Endothelial cell of umbilical vein (primary cell): ENCODE results near the gene KCNG2. TPM values are rescaled to one million over a fixed set of nuclear protein-coding genes. Genes with fewer than 3 reads are reported as not detected.

ENCODE experiments used
- BruUV-seq: library from RNA; stranded (reverse); fragments of 400-500 nt; replicated peaks from 2 replicates; lab custom pipeline; 2021; lab: Mats Ljungman, UMichigan
- CTCF ChIA-PET: fragments of 300-600, 350-600 bp; sonication (Branson Sonifier 250); formaldehyde crosslinking; loops from one replicate; lab custom pipeline; 2021; ENCODE audit warnings: antibody characterized with exemption, inconsistent platforms; lab: Charles Lee
- POLR2A ChIA-PET: fragments of 300-600, 350-600 bp; sonication (Branson Sonifier 250); formaldehyde crosslinking; loops from one replicate; lab custom pipeline; 2021; ENCODE audit warnings: antibody characterized with exemption, inconsistent platforms; lab: Charles Lee
- DNase-seq: peaks from one replicate; pipeline ENCODE4 v3.0.0-alpha.2; 2011; ENCODE audit warnings: low read depth, low spot score
- FAIRE-seq: peaks from 2 replicates; lab custom pipeline; 2011; peaks lifted over from hg19 to GRCh38; lab: Jason Lieb, UNC
- H2AFZ ChIP-seq: 2 replicates; pipeline ENCODE4 v1.6.0; 2012; ENCODE audit warnings: low read depth, low read length, control low read depth, inconsistent platforms
- H3K27ac ChIP-seq: 2 replicates; pipeline ENCODE4 v1.5.1; 2011; ENCODE audit warnings: low read depth, mild to moderate bottlenecking, control low read depth, low read length, moderate library complexity; ENCODE audit not compliant: insufficient read depth
- H3K27me3 ChIP-seq, 2 experiments: 2 replicates each; pipeline versions ENCODE4 v1.6.0 to v1.6.1; 2011; ENCODE audit warnings: low read length in 2 of 2, mixed read lengths in 1 of 2; ENCODE audit not compliant: control insufficient read depth in 2 of 2, insufficient read depth in 2 of 2
- H3K36me3 ChIP-seq, 2 experiments: 2 replicates in 1 of 2; 3 replicates in 1 of 2; pipeline ENCODE4 v1.5.1; 2011; ENCODE audit warnings: low read length in 2 of 2, mild to moderate bottlenecking in 1 of 2, moderate library complexity in 1 of 2; ENCODE audit not compliant: control insufficient read depth in 2 of 2, insufficient read depth in 2 of 2; ENCODE audit errors: extremely low read depth in 1 of 2
- H3K4me1 ChIP-seq: 3 replicates; pipeline ENCODE4 v1.5.1; 2011; ENCODE audit warnings: mild to moderate bottlenecking, low read length; ENCODE audit not compliant: control insufficient read depth, insufficient read depth; ENCODE audit errors: extremely low read depth
- H3K4me2 ChIP-seq: 2 replicates; pipeline ENCODE4 v1.6.1; 2011; ENCODE audit warnings: low read length, control low read depth, mixed read lengths; ENCODE audit not compliant: insufficient read depth
- H3K4me3 ChIP-seq, 3 experiments: fragments of 200-600 bp in 1 of 3; sonication (generic), shearing (Covaris generic) in 1 of 3; replicated peaks in 1 of 3; 2 replicates each; pipeline ENCODE4 v1.5.1; 2011 to 2016; ENCODE audit warnings: control low read depth in 3 of 3, low read length in 3 of 3, mild to moderate bottlenecking in 2 of 3, inconsistent platforms in 1 of 3, low read depth in 1 of 3, moderate library complexity in 1 of 3; ENCODE audit not compliant: insufficient read depth in 1 of 3
- H3K79me2 ChIP-seq: 2 replicates; pipeline ENCODE4 v1.6.0; 2012; ENCODE audit warnings: low read length, inconsistent platforms; ENCODE audit not compliant: control insufficient read depth, insufficient read depth
- H3K9ac ChIP-seq: replicated peaks from 2 replicates; pipeline ENCODE3; 2011; ENCODE audit warnings: low read length, control low read depth; ENCODE audit not compliant: insufficient read depth; ENCODE audit errors: extremely low read depth
- H3K9me1 ChIP-seq: replicated peaks from 3 replicates; pipeline ENCODE4 v1.6.0; 2011; ENCODE audit warnings: mild to moderate bottlenecking, low read length; ENCODE audit not compliant: control insufficient read depth, insufficient read depth; ENCODE audit errors: extremely low read depth
- H3K9me3 ChIP-seq: replicated peaks from 2 replicates; pipeline ENCODE4 v1.5.1; 2012; ENCODE audit warnings: low read length, inconsistent platforms; ENCODE audit not compliant: control insufficient read depth, insufficient read depth
- H4K20me1 ChIP-seq: replicated peaks from 2 replicates; pipeline ENCODE3; 2011; ENCODE audit warnings: mild to moderate bottlenecking, low read length; ENCODE audit not compliant: control insufficient read depth, insufficient read depth; ENCODE audit errors: extremely low read depth
- CTCF ChIP-seq, 2 donors: IDR thresholded peaks; 1 replicate in 1 of 2; 2 replicates in 1 of 2; pipeline ENCODE4 v1.5.1; 2011; ENCODE audit warnings: low read length in 2 of 2, mild to moderate bottlenecking in 2 of 2, moderate library complexity in 2 of 2, control low read depth in 1 of 2, inconsistent platforms in 1 of 2, low read depth in 1 of 2; ENCODE audit not compliant: insufficient read depth in 1 of 2; ENCODE audit errors: extremely low read depth in 1 of 2
- EZH2 ChIP-seq: IDR thresholded peaks from 2 replicates; pipeline ENCODE4 v1.6.1; 2012; ENCODE audit warnings: borderline replicate concordance, low read depth, mild to moderate bottlenecking, moderate library complexity, low read length, inconsistent platforms; ENCODE audit not compliant: severe bottlenecking
- FOS ChIP-seq: IDR thresholded peaks from 2 replicates; pipeline ENCODE4 v1.6.1; 2011; ENCODE audit warnings: mild to moderate bottlenecking, low read length, moderate library complexity, borderline replicate concordance; ENCODE audit not compliant: insufficient read depth
- GATA2 ChIP-seq: IDR thresholded peaks from 2 replicates; pipeline ENCODE4 v1.7.0; 2011; ENCODE audit warnings: low read depth, mild to moderate bottlenecking, moderate library complexity, mixed read lengths, low read length; ENCODE audit not compliant: insufficient read length, insufficient read depth
- JUN ChIP-seq: IDR thresholded peaks from 2 replicates; pipeline ENCODE4 v1.6.1; 2011; ENCODE audit warnings: borderline replicate concordance, low read depth; ENCODE audit not compliant: insufficient read length, insufficient read depth
- MYC ChIP-seq: IDR thresholded peaks from one replicate; pipeline ENCODE4 v1.6.1; 2011; ENCODE audit warnings: mild to moderate bottlenecking, low read depth, low read length
- POLR2A ChIP-seq: IDR thresholded peaks from 2 replicates; pipeline ENCODE4 v1.6.1; 2012; ENCODE audit warnings: low read depth, mild to moderate bottlenecking, control low read depth, low read length
- POLR2AphosphoS5 ChIP-seq: IDR thresholded peaks from 2 replicates; pipeline ENCODE4 v1.6.1; 2012; ENCODE audit warnings: low read depth, mild to moderate bottlenecking, control low read depth, low read length, moderate library complexity; ENCODE audit not compliant: insufficient read depth
- dilution Hi-C: fragments of 300-500 bp; cut with MboI; formaldehyde crosslinking; loops from one replicate; pipeline ENCODE4 v1.15.0; 2019; ENCODE audit warnings: low sequenced_read_pairs; ENCODE audit not compliant: extremely low pct_ligation_motif_present
- intact Hi-C: fragments of 100-400 bp; cut with micrococcal nuclease; formaldehyde crosslinking; loops from one replicate; pipeline ENCODE4 v1.10.0; 2022
- polyA plus RNA-seq, 4 experiments: library from polyadenylated mRNA; depleted of rRNA in 3 of 4; stranded (reverse) in 3 of 4; unstranded in 1 of 4; fragments of >200 nt; gene quantifications; 2 replicates each; pipeline versions ENCODE4 v1.2.1 to v1.2.3, GENCODE V29; 2011 to 2012; ENCODE audit warnings: missing spikeins in 1 of 4
- total RNA-seq: library from RNA; stranded (reverse); gene quantifications from 2 replicates; pipeline ENCODE4 v1.2.3, GENCODE V29; 2021

KCNG2 gene
- total and polyA plus RNA-seq, 2 donors (not counting 3 experiments of a cell fraction or from before 2014, with no cell fraction given), result not detected

GRCh38 chr18:79805926-79806487, 8.3 kb downstream of the KCNG2 start:
- H3K27ac ChIP-seq, result no peak overlapping the region
- POLR2A ChIA-PET, result no interaction called here
- H3K4me3 ChIP-seq, result no peak overlapping the region
- H3K36me3 ChIP-seq, result no peaks in the 10 kb centered on the region
- BruUV-seq, result no TSS peak
- H3K9ac ChIP-seq, result no peak overlapping the region
- H4K20me1 ChIP-seq, result no peaks in the 10 kb centered on the region
- TF ChIP-seq JUN, result no peak
- TF ChIP-seq CTCF (IDR thresholded peaks at IDR 0.05; ENCODE audit: extremely low read depth in 1 of 2, insufficient read depth in 1 of 2, low read depth in 1 of 2, low read length in 2 of 2), result no peak
- TF ChIP-seq MYC, result no peak
- no peak for TF ChIP-seq EZH2
- TF ChIP-seq GATA2, result no peak
- no peak for TF ChIP-seq FOS
- TF ChIP-seq POLR2AphosphoS5, result no peak
- TF ChIP-seq POLR2A, result no peak
- H3K4me2 ChIP-seq, result no peak overlapping the region
- no peak for DNase-seq
- intact Hi-C loops (no loop called here), dilution Hi-C loops (no loop called here)
- no peak overlapping the region for H2AFZ ChIP-seq
- H3K4me1 ChIP-seq, result no peaks in the 10 kb centered on the region
- no peaks in the 10 kb centered on the region for H3K79me2 ChIP-seq
- CTCF ChIA-PET, result no interaction called here
- H3K27me3 ChIP-seq, result no peaks in the 10 kb centered on the region
- no peaks in the 10 kb centered on the region for H3K9me1 ChIP-seq
- H3K9me3 ChIP-seq, result no peaks in the 10 kb centered on the region
- no peak for FAIRE-seq
